ENCODE measurements around the gene CD209. TPM values are rescaled to one million over a fixed set of nuclear protein-coding genes. Genes with fewer than 3 reads are reported as not detected.

The CD209 gene
- polyA plus RNA-seq, 1 experiment = not detected

- POLR2A ChIA-PET = interaction anchor here (0.6 kb wide), 1 partner anchor 677 kb away, joined by 12 read pairs; no protein-coding TSS in a partner anchor
- Histone ChIP-seq H3K27ac (ENCODE audit: low read depth, low read length) (no peak overlapping the region), H3K9me3 (ENCODE audit: control insufficient read depth, insufficient read depth, low read length) (peaks cover 4% of the 10 kb centered on the region), H3K27me3 (ENCODE audit: control insufficient read depth, insufficient read depth, low read length) (no peaks in the 10 kb centered on the region), H3K4me3 (ENCODE audit: low read depth, low read length) (no peak overlapping the region)
- no peak for TF ChIP-seq CTCF (IDR thresholded peaks at IDR 0.05; ENCODE audit: low read depth, low read length)
- CTCF ChIA-PET = interaction anchor here (0.5 kb wide), 1 partner anchor 152 kb away, joined by 4 read pairs; no protein-coding TSS in a partner anchor
- DNase-seq (ENCODE audit: low read depth, low spot score) = no peak
Measured at GRCh38 chr19:7763696-7764095, 16.4 kb upstream of the CD209 start.

- CTCF ChIA-PET = no interaction called here
- Histone ChIP-seq H3K27ac (ENCODE audit: low read depth, low read length) (no peak within 1 kb of the TSS), H3K9me3 (ENCODE audit: control insufficient read depth, insufficient read depth, low read length) (peaks cover 6% of the 10 kb centered on the region), H3K27me3 (ENCODE audit: control insufficient read depth, insufficient read depth, low read length) (no peaks in the 10 kb centered on the region), H3K4me3 (ENCODE audit: low read depth, low read length) (no peak within 1 kb of the TSS)
- TF ChIP-seq CTCF (IDR thresholded peaks at IDR 0.05; ENCODE audit: low read depth, low read length) = no peak
- POLR2A ChIA-PET = interaction anchor here (0.6 kb wide), 1 partner anchor 676 kb away, joined by 12 read pairs; no protein-coding TSS in a partner anchor
- DNase-seq (ENCODE audit: low read depth, low spot score) = no peak
Measured at GRCh38 chr19:7762719-7763293, 15.5 kb upstream of the CD209 start, which contains the start of gene CLEC4M. Gene CLEC4M (plus strand): TSS chr19:7763243. CDS start chr19:7763267, 24 bp downstream.

DNA sequence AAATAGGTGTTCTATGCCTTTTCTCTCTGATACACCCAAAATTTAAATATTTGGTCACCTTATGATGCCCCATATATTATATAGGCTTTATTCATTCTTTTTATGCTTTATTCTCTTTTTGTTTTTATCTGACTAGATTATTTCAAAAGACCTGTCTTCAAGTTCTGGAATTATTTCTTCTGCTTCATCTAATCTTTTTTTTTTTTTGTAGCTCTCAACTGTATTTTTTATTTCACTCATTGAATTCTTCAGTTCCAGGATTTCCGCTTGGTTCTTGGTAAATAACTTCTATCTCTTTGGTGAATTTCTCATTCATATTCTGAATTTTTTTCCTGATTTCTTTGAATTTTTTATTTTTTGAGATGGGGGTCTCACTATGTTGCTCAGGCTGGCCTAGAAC is 11.8 kb upstream of the CD209 start:
- H3K9me3 ChIP-seq (ENCODE audit: control insufficient read depth, insufficient read depth, low read length) = peaks cover 14% of the 10 kb centered on the region
- no peak for TF ChIP-seq CTCF (IDR thresholded peaks at IDR 0.05; ENCODE audit: low read depth, low read length)
- POLR2A ChIA-PET = no interaction called here
- no peaks in the 10 kb centered on the region for H3K27me3 ChIP-seq (ENCODE audit: control insufficient read depth, insufficient read depth, low read length)
- no peak overlapping the region for H3K4me3 ChIP-seq (ENCODE audit: low read depth, low read length)
- no peak overlapping the region for H3K27ac ChIP-seq (ENCODE audit: low read depth, low read length)
- no peak for DNase-seq (ENCODE audit: low read depth, low spot score)
- CTCF ChIA-PET = interaction anchor here (0.6 kb wide), 2 partner anchors 110 to 1120 kb away, joined by 3 to 5 read pairs; no protein-coding TSS in a partner anchor

DNA sequence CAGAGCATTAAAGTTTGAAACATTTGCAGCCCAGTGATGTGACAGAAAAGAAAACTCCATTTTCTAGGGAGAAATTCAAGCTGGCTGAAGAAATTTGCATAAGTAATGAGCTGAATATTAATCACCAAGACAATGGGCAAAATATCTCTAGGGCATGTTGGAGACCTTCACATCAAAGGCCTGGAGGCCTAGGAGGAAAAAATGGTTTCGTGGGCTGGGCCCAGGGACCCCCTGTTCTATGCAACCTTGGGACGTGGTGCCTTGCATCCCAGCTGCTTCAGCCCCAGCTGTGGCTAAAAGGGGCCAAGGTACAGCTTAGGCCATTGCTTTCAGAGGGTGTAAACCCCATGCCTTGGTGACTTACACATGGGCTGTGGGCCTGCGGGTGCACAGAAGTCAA is 10.0 kb upstream of the CD209 start:
- ChIA-PET CTCF (interaction anchor here (1.2 kb wide), 1 partner anchor 189 kb away, joined by 3 read pairs; no protein-coding TSS in a partner anchor), POLR2A (no interaction called here)
- Histone ChIP-seq H3K9me3 (ENCODE audit: control insufficient read depth, insufficient read depth, low read length) (peaks cover 14% of the 10 kb centered on the region), H3K4me3 (ENCODE audit: low read depth, low read length) (no peak overlapping the region), H3K27me3 (ENCODE audit: control insufficient read depth, insufficient read depth, low read length) (no peaks in the 10 kb centered on the region), H3K27ac (ENCODE audit: low read depth, low read length) (no peak overlapping the region)
- DNase-seq (ENCODE audit: low read depth, low spot score) = no peak
- TF ChIP-seq CTCF (IDR thresholded peaks at IDR 0.05; ENCODE audit: low read depth, low read length) = no peak

- H3K27me3 ChIP-seq (ENCODE audit: control insufficient read depth, insufficient read depth, low read length) = no peaks in the 10 kb centered on the region
- ChIA-PET POLR2A (no interaction called here), CTCF (no interaction called here)
- TF ChIP-seq CTCF (IDR thresholded peaks at IDR 0.05; ENCODE audit: low read depth, low read length) = no peak
- H3K27ac ChIP-seq (ENCODE audit: low read depth, low read length) = no peak overlapping the region
- DNase-seq (ENCODE audit: low read depth, low spot score) = no peak
- H3K4me3 ChIP-seq (ENCODE audit: low read depth, low read length) = no peak overlapping the region
- peaks cover 14% of the 10 kb centered on the region for H3K9me3 ChIP-seq (ENCODE audit: control insufficient read depth, insufficient read depth, low read length)
Measured at GRCh38 chr19:7756258-7756657, 8.9 kb upstream of the CD209 start.

Data from AG04450 (cell line).